ENCODE results near the gene KCNQ1.

The KCNQ1 gene

GRCh38 chr11:2462543-2462985 lies 17.8 kb downstream of the KCNQ1 start:
- no peak for DNase-seq

DNA sequence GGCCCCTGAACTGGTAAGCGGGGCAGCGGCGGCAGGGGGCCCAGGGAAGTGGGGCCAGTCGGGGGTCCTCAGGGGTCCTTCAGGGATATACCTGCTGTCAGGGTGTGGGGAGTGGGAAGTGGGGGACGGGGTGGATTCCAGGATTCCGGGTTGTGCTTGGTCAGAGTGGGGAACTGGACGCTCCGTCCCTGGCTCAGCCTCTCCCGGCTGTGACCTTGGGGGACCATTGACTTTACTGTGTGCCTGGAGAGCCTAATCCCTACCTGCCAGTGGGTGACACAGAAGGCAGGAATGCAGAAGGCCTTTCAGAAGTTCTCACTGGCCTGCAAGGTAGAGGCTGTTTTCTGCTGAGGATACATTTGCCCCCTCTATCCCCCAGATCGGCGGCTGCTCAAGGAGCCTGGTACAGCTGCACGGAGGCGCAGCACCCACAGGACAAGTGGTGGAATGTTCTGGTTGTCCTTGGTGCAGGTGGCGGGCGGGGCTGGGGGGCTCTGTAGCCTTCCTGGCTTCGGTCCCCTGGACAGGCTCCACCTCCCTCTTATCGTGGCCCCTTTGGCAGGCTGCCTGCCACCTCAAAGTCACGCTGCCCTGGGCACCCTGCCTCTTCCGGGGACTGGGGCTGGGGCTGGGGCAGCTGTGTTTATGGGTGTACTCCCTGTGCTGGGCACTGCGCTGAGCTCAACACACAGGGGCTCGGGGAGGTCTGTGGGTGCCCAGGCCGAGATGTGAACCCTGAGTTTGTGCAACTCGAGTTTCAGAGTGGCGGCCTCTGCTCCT lies 18.4 kb downstream of the KCNQ1 start:
- no peak for DNase-seq

DNA sequence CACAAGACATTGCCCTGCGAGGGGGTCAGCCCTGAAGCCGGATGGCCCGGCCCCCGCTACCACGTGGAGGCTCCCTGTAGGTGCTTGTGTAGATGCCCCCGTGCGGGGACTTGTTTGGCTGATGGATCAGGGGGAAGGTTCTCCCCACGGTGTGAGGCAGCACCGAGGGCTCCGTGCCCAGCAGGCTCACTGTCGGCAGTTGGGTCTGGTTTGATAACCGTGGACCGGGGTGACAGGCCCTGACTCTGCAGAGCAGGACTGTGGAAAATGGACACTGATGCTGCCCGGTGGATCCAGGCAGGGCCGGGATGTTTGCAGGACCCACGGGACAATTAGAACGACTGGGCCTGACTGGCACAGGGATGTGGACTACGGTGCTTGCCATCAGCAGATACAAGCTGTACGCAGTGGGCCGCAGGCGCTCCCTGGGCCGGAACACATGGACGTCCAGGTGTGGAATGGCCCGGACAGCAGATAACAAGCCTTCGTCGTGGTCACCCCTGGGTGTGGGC lies 19.0 kb downstream of the KCNQ1 start:
- no peak for DNase-seq

DNA sequence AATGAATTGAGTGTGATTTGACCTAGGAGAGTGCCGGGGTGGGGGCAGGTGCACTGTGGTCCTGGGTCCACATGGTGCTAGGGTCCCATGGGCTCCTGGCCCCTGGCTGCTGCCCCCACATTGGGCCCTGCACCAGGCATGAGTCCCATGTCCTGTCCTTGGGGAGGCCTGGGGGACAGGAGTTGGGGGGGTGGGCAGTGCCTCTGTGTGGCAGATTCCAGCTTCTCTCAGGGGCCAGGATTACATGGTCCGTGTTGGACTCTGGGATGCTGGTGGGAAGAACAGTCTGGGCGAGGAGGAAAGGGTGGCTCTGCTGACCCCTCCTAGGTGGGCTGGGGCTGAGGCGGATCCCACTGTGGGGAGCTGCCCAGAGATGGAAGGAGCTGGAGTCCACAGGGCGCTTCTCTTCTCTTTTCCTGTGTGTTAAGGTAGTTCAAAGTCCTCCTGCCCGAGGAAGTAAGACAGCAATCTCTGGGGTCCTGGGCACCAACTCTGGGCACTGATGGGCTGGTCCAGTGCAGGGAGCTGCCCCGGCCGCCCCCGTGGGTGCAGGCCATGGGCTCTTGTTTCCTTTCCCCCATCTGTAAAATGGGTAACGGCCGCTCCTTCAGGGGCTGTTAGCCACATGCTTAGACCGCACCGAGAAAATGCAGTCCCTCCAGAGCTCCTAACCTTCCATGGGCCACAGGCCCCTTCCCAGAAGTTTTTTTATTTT lies 19.8 kb downstream of the KCNQ1 start:
- DNase-seq, result no peak

- no peak for DNase-seq
Measured at GRCh38 chr11:2465202-2466068, 20.6 kb downstream of the KCNQ1 start.

DNA sequence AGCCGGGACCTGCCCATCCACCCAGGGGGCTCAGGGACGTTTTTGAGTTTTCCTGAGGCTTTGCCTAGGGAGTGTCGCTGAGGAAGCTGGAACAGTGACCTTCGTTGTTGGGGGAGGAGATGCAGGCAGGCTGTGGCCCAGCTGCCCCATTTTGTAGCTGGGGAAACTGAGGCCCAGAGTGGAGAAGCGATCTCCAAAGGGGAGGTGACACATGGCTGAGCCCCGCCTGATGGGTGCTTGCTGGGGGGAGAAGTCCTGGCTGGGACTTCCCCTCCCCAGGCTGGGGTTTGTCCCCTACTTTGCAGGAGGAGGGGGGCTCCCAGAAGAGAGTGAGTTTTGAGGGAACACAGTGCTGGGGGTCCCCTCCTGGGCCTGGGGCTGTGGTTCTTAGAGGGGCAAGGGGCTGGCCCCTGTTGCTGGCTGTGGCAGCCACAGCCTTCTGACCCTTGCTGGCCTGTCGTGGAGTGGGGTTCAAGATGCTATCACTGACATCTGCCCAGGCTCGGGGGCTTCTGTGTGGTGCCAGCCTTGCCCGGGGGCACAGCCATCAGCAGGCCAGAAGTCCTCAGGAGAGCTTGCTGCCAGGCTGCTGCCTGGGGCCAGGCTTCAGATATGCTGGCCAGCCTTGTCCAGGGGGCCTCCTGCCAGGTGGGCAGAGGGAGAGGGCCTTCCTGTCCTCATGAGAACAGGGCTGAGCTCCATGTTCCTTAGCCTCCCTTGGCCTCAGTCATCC lies 21.4 kb downstream of the KCNQ1 start:
- DNase-seq, result no peak

DNA sequence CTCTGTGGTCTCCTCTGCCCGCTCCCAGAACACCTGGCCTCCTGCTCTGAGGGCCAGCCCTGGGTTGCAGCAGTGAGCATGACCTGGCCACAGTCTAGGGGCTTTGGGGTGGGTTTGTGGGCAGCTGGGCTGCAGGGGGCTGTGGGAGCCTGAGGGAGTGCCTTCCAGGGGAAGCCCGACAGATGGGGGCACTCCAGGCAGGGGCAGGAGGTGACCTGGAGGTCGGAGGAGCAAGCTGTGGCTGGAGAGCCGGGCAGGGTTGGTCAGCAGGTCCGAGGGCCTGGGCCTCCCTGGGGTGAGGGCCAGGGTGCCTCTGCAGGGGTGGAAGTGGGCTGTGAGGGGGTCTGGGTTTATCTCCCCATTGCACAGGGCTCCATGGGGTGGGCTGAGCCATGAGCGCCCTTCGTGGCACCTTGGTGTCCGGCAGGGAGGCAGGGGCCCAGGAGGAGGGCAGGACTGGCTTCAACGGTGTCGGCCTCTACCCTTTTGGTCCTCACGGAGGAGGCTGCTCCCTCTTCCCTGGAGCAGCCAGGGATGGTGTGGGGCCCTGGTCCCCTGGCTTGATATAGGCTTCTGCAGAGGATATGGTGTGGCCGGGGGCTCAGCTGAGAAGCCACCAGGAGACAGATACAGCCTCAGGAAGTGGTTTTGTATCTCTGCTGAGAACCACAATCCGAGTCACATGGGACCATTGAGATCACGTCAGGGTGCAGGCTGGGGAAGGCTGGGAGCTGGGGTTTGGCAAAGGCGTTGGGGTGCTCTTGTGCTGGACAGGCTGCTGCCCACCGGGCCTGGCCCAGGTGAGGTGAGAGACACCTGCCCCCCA lies 22.3 kb downstream of the KCNQ1 start:
- no peak for DNase-seq

- no peak for DNase-seq
Measured at GRCh38 chr11:2467695-2468055, 22.9 kb downstream of the KCNQ1 start.

DNA sequence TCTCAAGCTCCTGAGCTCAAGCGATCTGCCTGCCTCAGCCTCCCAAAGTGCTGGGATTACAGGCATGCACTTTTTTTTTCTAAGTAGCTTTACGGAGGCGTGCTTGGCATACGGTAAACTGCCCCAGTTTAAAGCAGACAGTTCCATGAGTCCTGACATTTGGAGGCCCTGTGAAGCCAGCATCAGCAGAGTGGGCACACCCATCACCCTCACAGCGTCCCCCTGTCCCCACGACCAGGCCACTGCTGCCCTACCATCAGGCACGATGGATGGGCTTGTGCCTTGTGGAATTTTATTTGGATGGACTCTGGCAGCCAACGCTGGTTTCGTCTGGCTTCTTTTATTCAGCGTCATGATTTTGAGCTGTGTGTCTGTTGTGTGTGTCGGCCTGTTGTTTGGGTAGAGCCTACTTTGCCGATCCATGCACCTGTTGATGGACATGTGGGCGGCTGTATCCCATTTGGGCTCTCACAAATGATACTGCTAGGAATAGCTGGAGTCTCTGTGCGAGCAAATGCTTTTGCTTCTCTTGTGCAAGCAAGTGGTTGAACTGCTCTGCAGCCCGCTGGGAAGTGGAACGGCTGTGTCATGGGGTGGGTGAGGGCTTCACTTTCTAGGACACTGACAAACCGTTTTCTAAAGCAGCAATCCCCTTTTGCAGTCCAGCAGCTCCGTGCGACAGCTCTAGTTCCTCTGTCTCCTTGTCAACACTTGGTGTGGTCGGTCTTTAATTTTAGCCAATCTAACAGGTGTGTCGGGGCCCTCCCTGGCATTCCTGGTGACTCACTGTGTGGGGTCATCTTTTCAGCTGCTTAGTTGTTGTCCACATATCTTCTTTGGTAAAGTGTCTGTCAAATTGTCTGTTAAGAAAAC lies 23.8 kb downstream of the KCNQ1 start:
- no peak for DNase-seq

DNA sequence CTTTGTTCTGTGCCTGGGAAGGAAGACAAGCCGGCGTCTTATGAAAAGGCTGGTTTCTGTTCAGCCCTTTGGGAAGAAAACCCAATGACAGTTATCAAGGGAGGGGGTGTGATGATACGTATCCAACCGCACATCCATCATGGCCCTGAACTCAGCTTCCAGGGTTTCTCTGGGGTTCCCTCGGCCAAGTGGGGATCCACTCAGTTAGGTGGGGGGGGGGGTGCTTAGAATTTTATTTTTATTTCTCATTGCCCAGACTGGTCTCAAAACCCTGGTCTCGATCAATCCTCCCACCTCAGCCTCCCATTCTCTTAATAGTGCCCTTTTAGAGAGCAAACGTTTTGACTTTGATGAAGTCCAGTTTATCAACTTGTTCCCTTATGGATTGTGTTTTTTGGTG lies 25.7 kb downstream of the KCNQ1 start:
- DNase-seq, result no peak

- DNase-seq, result no peak
Measured at GRCh38 chr11:2471048-2471803, 26.4 kb downstream of the KCNQ1 start.

DNA sequence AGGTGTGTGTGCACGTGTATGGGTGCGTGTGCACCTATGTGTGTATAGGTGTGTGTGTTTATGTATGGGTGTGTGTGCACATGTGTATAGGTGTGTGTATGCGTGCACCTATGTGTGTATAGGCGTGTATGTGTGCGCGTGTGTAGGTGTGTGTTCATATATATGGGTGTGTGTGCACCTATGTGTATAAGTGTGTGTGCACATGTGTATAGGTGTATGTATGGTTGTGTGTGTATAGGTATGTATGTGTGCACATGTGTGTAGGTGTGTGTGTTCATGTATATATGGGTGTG lies 26.9 kb downstream of the KCNQ1 start:
- DNase-seq, result no peak

- DNase-seq, result no peak
Measured at GRCh38 chr11:2472428-2473186, 27.8 kb downstream of the KCNQ1 start.

GRCh38 chr11:2473361-2474058 lies 28.7 kb downstream of the KCNQ1 start:
- no peak for DNase-seq

DNA sequence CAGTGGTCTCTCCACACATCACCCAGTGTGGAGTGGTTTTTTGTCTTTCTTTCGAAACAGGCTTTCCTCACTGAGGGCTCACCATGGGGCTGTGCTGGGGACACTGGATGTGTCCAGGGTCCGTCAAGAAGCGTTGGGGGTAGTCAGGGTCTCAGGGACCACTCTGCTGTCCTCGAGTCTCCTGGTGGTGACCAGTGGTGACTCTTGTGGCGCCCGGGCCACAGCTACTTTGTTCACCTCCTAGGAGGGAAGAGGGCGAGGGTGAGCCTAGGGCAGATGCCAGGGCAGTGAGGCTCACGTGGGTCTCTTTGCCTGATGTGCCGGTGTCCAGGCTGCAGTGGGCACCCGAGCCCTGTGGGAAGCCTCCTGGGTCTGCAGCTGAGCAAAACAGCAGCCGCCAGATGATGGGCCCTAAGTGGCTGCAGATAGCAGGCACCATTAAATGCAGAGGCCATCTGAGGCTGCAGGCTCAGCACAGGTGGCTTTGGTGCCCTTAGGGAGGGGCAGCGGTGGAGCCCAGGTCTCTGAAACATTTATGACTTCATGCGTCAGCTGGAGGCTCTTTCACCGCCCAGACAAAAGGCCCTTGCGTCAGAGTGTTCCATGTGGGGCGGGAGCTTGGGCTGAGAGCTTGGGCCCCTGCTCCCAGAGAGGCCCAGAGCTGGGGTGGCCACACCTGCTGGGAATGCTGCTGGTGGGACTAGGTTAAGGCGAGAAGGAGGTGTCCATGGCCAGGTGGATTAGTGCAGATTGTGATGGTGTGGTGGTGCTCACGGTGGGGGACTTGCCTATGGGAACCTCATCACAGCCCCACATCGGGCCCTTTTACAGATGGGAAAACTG lies 29.5 kb downstream of the KCNQ1 start:
- DNase-seq, result no peak

DNA sequence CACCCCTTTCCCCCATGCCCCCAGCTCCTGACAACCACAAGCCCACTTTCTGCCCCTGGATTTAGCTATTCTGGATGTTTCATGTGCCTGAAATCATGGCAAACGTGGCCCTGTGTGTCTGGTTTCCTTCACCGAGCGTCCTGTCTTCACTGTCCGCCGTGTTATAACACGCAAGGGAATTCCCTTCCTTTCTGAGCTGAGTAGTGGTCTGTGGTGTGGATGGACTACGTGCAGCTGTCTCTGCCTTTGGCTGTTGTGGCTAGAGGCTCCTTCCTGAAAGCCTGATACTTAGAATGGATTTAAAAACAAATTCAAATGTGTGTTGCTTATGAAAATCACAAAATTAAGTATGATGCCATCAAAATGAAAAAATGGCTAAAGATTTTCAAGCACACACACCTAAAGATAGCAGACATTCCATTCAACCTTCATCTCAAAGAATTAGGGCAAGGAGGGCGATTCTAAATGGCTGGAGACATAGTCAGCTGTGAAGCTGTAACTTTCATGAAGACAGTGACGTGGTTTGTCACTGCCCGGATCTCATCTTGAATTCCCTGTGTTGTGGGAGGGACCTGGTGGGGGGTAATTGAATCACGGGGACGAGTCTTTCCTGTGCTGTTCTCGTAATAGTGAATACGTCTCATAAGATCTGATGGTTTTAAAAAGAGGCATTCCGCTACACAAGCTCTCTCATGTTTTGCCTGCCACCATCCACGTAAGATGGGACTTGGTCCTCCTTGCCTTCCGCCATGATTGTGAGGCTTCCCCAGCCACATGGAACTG lies 30.5 kb downstream of the KCNQ1 start:
- DNase-seq, result no peak

DNA sequence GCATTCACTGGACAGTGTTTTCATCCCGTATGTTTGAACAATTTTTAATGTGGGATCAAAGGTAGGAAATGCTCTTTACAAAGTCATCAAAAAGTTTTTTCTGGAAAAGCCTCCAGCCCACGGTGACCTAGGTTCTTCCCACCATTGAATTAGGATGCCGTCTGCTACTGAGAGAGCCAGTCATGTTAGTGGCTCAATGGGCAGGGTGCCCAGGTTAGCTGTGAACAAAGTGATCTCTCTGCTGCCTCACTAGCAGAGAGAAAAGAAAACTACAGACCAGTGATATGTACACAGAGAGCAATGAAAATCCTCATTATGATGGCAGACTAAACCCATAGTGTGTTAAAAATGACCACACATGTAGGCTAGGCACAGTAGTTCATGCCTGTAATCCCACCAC lies 32.4 kb downstream of the KCNQ1 start:
- DNase-seq, result no peak

Data from effector CD8-positive, alpha-beta T cell (primary cell).